Effector memory CD4-positive, alpha-beta T cell (primary cell): ENCODE results near the gene KIF26B.

ENCODE experiments used
- DNase-seq, 3 donors: peaks; one replicate each; pipeline ENCODE4 v3.0.0-alpha.2; 2020
- H3K27ac ChIP-seq: 2 replicates; pipeline ENCODE4 v1.7.0; 2013; ENCODE audit warnings: mild to moderate bottlenecking, low read length, moderate library complexity; ENCODE audit not compliant: insufficient read depth, poor library complexity, severe bottlenecking
- H3K27me3 ChIP-seq: replicated peaks from 2 replicates; pipeline ENCODE4 v1.7.0; 2013; ENCODE audit warnings: mild to moderate bottlenecking, low read length; ENCODE audit not compliant: insufficient read depth, control insufficient read depth, poor library complexity, severe bottlenecking
- H3K36me3 ChIP-seq: 2 replicates; pipeline ENCODE4 v1.7.0; 2013; ENCODE audit warnings: mild to moderate bottlenecking, low read length, moderate library complexity; ENCODE audit not compliant: control insufficient read depth, insufficient read depth
- H3K4me1 ChIP-seq: 2 replicates; pipeline ENCODE4 v1.7.0; 2013; ENCODE audit warnings: low read length, mild to moderate bottlenecking; ENCODE audit not compliant: control insufficient read depth, insufficient read depth, poor library complexity, severe bottlenecking
- H3K4me3 ChIP-seq: 2 replicates; pipeline ENCODE4 v1.7.0; 2013; ENCODE audit warnings: low read length, low read depth, mild to moderate bottlenecking; ENCODE audit not compliant: insufficient read depth, poor library complexity, severe bottlenecking
- H3K9me3 ChIP-seq: 2 replicates; pipeline ENCODE4 v1.7.0; 2013; ENCODE audit warnings: mild to moderate bottlenecking, low read length, moderate library complexity; ENCODE audit not compliant: control insufficient read depth

Gene KIF26B

GRCh38 chr1:245168086-245168485 lies 13.3 kb downstream of the KIF26B start:
- no peak overlapping the region for H3K4me3 ChIP-seq
- no peaks in the 10 kb centered on the region for H3K9me3 ChIP-seq
- no peaks in the 10 kb centered on the region for H3K27me3 ChIP-seq
- no peaks in the 10 kb centered on the region for H3K4me1 ChIP-seq
- H3K36me3 ChIP-seq = no peaks in the 10 kb centered on the region
- H3K27ac ChIP-seq = no peak overlapping the region
- DNase-seq = no peak

GRCh38 chr1:245168906-245169305 lies 14.1 kb downstream of the KIF26B start:
- Histone ChIP-seq H3K9me3 (no peaks in the 10 kb centered on the region), H3K4me1 (no peaks in the 10 kb centered on the region), H3K27me3 (no peaks in the 10 kb centered on the region), H3K36me3 (no peaks in the 10 kb centered on the region), H3K27ac (no peak overlapping the region), H3K4me3 (no peak overlapping the region)
- no peak for DNase-seq

- Histone ChIP-seq H3K4me3 (no peak overlapping the region), H3K27ac (no peak overlapping the region), H3K9me3 (no peaks in the 10 kb centered on the region), H3K36me3 (no peaks in the 10 kb centered on the region), H3K4me1 (no peaks in the 10 kb centered on the region), H3K27me3 (no peaks in the 10 kb centered on the region)
- no peak for DNase-seq
These were observed 14.6 kb downstream of the KIF26B start for GRCh38 chr1:245169376-245169775.

GRCh38 chr1:245172026-245172425 lies 17.2 kb downstream of the KIF26B start:
- Histone ChIP-seq H3K4me3 (no peak overlapping the region), H3K27ac (no peak overlapping the region), H3K36me3 (no peaks in the 10 kb centered on the region), H3K4me1 (no peaks in the 10 kb centered on the region), H3K27me3 (no peaks in the 10 kb centered on the region), H3K9me3 (no peaks in the 10 kb centered on the region)
- DNase-seq = no peak

- Histone ChIP-seq H3K27ac (no peak overlapping the region), H3K9me3 (no peaks in the 10 kb centered on the region), H3K27me3 (no peaks in the 10 kb centered on the region), H3K36me3 (no peaks in the 10 kb centered on the region), H3K4me1 (no peaks in the 10 kb centered on the region), H3K4me3 (no peak overlapping the region)
- DNase-seq = no peak
These were observed 18.0 kb downstream of the KIF26B start for GRCh38 chr1:245172829-245173228.

GRCh38 chr1:245173446-245174211 lies 18.8 kb downstream of the KIF26B start:
- no peaks in the 10 kb centered on the region for H3K27me3 ChIP-seq
- no peaks in the 10 kb centered on the region for H3K9me3 ChIP-seq
- H3K36me3 ChIP-seq = no peaks in the 10 kb centered on the region
- no peaks in the 10 kb centered on the region for H3K4me1 ChIP-seq
- no peak overlapping the region for H3K4me3 ChIP-seq
- no peak overlapping the region for H3K27ac ChIP-seq
- no peak for DNase-seq

- no peak overlapping the region for H3K27ac ChIP-seq
These were observed 22.5 kb downstream of the KIF26B start for GRCh38 chr1:245177071-245177900.

GRCh38 chr1:245179706-245180105 lies 24.9 kb downstream of the KIF26B start:
- Histone ChIP-seq H3K4me1 (no peaks in the 10 kb centered on the region), H3K9me3 (no peaks in the 10 kb centered on the region), H3K36me3 (no peaks in the 10 kb centered on the region), H3K27ac (no peak overlapping the region), H3K27me3 (no peaks in the 10 kb centered on the region), H3K4me3 (no peak overlapping the region)
- no peak for DNase-seq

More at GRCh38 chr1:245177071-245177900, 22.5 kb downstream of the KIF26B start:
- no peaks in the 10 kb centered on the region for H3K9me3 ChIP-seq
- no peak overlapping the region for H3K4me3 ChIP-seq
- H3K27me3 ChIP-seq = no peaks in the 10 kb centered on the region
- H3K36me3 ChIP-seq = no peaks in the 10 kb centered on the region
- no peaks in the 10 kb centered on the region for H3K4me1 ChIP-seq
- no peak for DNase-seq

GRCh38 chr1:245180496-245181157 lies 25.8 kb downstream of the KIF26B start:
- DNase-seq = no peak
- H3K9me3 ChIP-seq = no peaks in the 10 kb centered on the region
- H3K27me3 ChIP-seq = no peaks in the 10 kb centered on the region
- no peaks in the 10 kb centered on the region for H3K36me3 ChIP-seq
- H3K27ac ChIP-seq = no peak overlapping the region
- no peak overlapping the region for H3K4me3 ChIP-seq
- no peaks in the 10 kb centered on the region for H3K4me1 ChIP-seq

GRCh38 chr1:245181158-245181517 lies 26.4 kb downstream of the KIF26B start:
- Histone ChIP-seq H3K27me3 (no peaks in the 10 kb centered on the region), H3K4me1 (no peaks in the 10 kb centered on the region), H3K4me3 (no peak overlapping the region), H3K27ac (no peak overlapping the region), H3K9me3 (no peaks in the 10 kb centered on the region), H3K36me3 (no peaks in the 10 kb centered on the region)
- no peak for DNase-seq
